ENCODE results near the gene HDAC5. TPM values are rescaled to one million over a fixed set of nuclear protein-coding genes. Genes with fewer than 3 reads are reported as not detected.
"Not testable (repeated sequence)": the region's sequence is repeated elsewhere in the genome, so short reads cannot be mapped to it uniquely, and the experiment has no call there.

The HDAC5 gene
- 10 to 100 TPM; 12.0 to 28.7 (median 20.3) TPM for polyA plus RNA-seq

GRCh38 chr17:44123356-44124117 is at the start of gene HDAC5:
HDAC5 (minus strand) TSS chr17:44123641; CDS start chr17:44117515, 6,126 bp downstream.
- Mint-ChIP-seq H3K4me3 (peak within 1 kb of the TSS; percentile 84 to 96 (median 92)), H3K27ac (peak within 1 kb of the TSS; percentile 87 to 96 (median 92)), H3K4me1 (peaks cover 27 to 32% of the 10 kb centered on the region in 2 donors), H3K27me3 (ENCODE audit: low read depth in 3 of 3) (peaks cover 5 to 17% (median 9%) of the 10 kb centered on the region in 3 donors), H3K36me3 (no peaks in the 10 kb centered on the region), H3K9me3 (no peaks in the 10 kb centered on the region)
- DNase-seq = peak; percentile 90 to 92 (median 92)

GRCh38 chr17:44171931-44172455 is 48.6 kb upstream of the HDAC5 start:
- H3K4me1 Mint-ChIP-seq = peaks cover 3 to 10% of the 10 kb centered on the region in 2 donors
- no peak for DNase-seq
- H3K36me3 Mint-ChIP-seq = peaks cover 0 to 4% (median 0%) of the 10 kb centered on the region in 3 donors
- peak overlapping the region in 2 of 6 donors; percentile 41 to 53 for H3K27ac Mint-ChIP-seq
- H3K27me3 Mint-ChIP-seq (ENCODE audit: low read depth in 3 of 3) = peaks cover 2% of the 10 kb centered on the region in 3 donors
- no peak overlapping the region for H3K4me3 Mint-ChIP-seq
- no peaks in the 10 kb centered on the region for H3K9me3 Mint-ChIP-seq

- H3K27ac Mint-ChIP-seq = peak within 1 kb of the TSS in 2 of 6 donors; percentile 35 to 51
These were observed 47.2 kb upstream of the HDAC5 start, which contains the start of gene ASB16 for GRCh38 chr17:44170499-44171201. ASB16 (plus strand) TSS chr17:44170704; CDS start chr17:44170790, 86 bp downstream.

GRCh38 chr17:44170135-44170498 is 46.7 kb upstream of the HDAC5 start:
- Mint-ChIP-seq H3K9me3 (no peaks in the 10 kb centered on the region), H3K36me3 (no peaks in the 10 kb centered on the region), H3K4me1 (peaks cover 3 to 10% of the 10 kb centered on the region in 2 donors), H3K27me3 (ENCODE audit: low read depth in 3 of 3) (peaks cover 2 to 4% (median 2%) of the 10 kb centered on the region in 3 donors), H3K4me3 (no peak overlapping the region), H3K27ac (peak overlapping the region in 2 of 6 donors; percentile 35 to 51)
- no peak for DNase-seq

More at GRCh38 chr17:44170499-44171201, 47.2 kb upstream of the HDAC5 start, which contains the start of gene ASB16:
- peaks cover 3 to 10% of the 10 kb centered on the region in 2 donors for H3K4me1 Mint-ChIP-seq
- peaks cover 2 to 4% (median 2%) of the 10 kb centered on the region in 3 donors for H3K27me3 Mint-ChIP-seq (ENCODE audit: low read depth in 3 of 3)
- no peaks in the 10 kb centered on the region for H3K9me3 Mint-ChIP-seq
- peaks cover 0 to 2% (median 0%) of the 10 kb centered on the region in 3 donors for H3K36me3 Mint-ChIP-seq
- no peak for DNase-seq
- no peak within 1 kb of the TSS for H3K4me3 Mint-ChIP-seq

- Mint-ChIP-seq H3K36me3 (no peaks in the 10 kb centered on the region), H3K4me3 (no peak overlapping the region), H3K4me1 (peaks cover 3 to 10% of the 10 kb centered on the region in 2 donors), H3K9me3 (no peaks in the 10 kb centered on the region), H3K27me3 (ENCODE audit: low read depth in 3 of 3) (peaks cover 2 to 4% (median 2%) of the 10 kb centered on the region in 3 donors), H3K27ac (no peak overlapping the region)
- DNase-seq = no peak
These were observed 43.9 kb upstream of the HDAC5 start for GRCh38 chr17:44167181-44167861.

GRCh38 chr17:44164476-44164875 is 41.0 kb upstream of the HDAC5 start:
- Mint-ChIP-seq H3K9me3 (no peaks in the 10 kb centered on the region), H3K4me3 (no peak overlapping the region), H3K36me3 (no peaks in the 10 kb centered on the region), H3K27me3 (ENCODE audit: low read depth in 3 of 3) (peaks cover 0 to 4% (median 2%) of the 10 kb centered on the region in 3 donors), H3K27ac (no peak overlapping the region), H3K4me1 (peaks cover 3 to 10% of the 10 kb centered on the region in 2 donors)
- DNase-seq = no peak

GRCh38 chr17:44159519-44160210 is 36.2 kb upstream of the HDAC5 start:
- no peak for DNase-seq
- Mint-ChIP-seq H3K27ac (no peak overlapping the region), H3K9me3 (no peaks in the 10 kb centered on the region)

GRCh38 chr17:44155488-44155887 is 32.0 kb upstream of the HDAC5 start:
- Mint-ChIP-seq H3K4me3 (no peak overlapping the region), H3K36me3 (no peaks in the 10 kb centered on the region), H3K4me1 (no peaks in the 10 kb centered on the region), H3K27ac (peak overlapping the region in 1 of 6 donors; percentile 30), H3K9me3 (no peaks in the 10 kb centered on the region), H3K27me3 (ENCODE audit: low read depth in 3 of 3) (peaks cover 0 to 2% (median 0%) of the 10 kb centered on the region in 3 donors)
- DNase-seq = no peak

More at GRCh38 chr17:44159519-44160210, 36.2 kb upstream of the HDAC5 start:
- no peaks in the 10 kb centered on the region for H3K4me1 Mint-ChIP-seq
- H3K4me3 Mint-ChIP-seq = no peak overlapping the region
- H3K36me3 Mint-ChIP-seq = no peaks in the 10 kb centered on the region
- no peaks in the 10 kb centered on the region for H3K27me3 Mint-ChIP-seq (ENCODE audit: low read depth in 3 of 3)

- no peaks in the 10 kb centered on the region for H3K9me3 Mint-ChIP-seq
- no peaks in the 10 kb centered on the region for H3K4me1 Mint-ChIP-seq
- no peak for DNase-seq
- H3K36me3 Mint-ChIP-seq = no peaks in the 10 kb centered on the region
- no peak overlapping the region for H3K27ac Mint-ChIP-seq
- H3K4me3 Mint-ChIP-seq = no peak overlapping the region
- peaks cover 0 to 2% (median 0%) of the 10 kb centered on the region in 3 donors for H3K27me3 Mint-ChIP-seq (ENCODE audit: low read depth in 3 of 3)
These were observed 29.4 kb upstream of the HDAC5 start for GRCh38 chr17:44152875-44153274.

- Mint-ChIP-seq H3K27me3 (ENCODE audit: low read depth in 3 of 3) (peaks cover 0 to 2% (median under 1%) of the 10 kb centered on the region in 3 donors), H3K27ac (peak overlapping the region in 1 of 6 donors; percentile 79), H3K9me3 (no peaks in the 10 kb centered on the region), H3K36me3 (no peaks in the 10 kb centered on the region), H3K4me3 (no peak overlapping the region), H3K4me1 (no peaks in the 10 kb centered on the region)
- no peak for DNase-seq
These were observed 26.4 kb upstream of the HDAC5 start for GRCh38 chr17:44149750-44150329.

- DNase-seq; H3K4me1 Mint-ChIP-seq; H3K27me3 Mint-ChIP-seq (ENCODE audit: low read depth in 3 of 3); H3K9me3 Mint-ChIP-seq; H3K27ac Mint-ChIP-seq; H3K36me3 Mint-ChIP-seq; H3K4me3 Mint-ChIP-seq: not testable (repeated sequence)
These were observed 25.6 kb upstream of the HDAC5 start for GRCh38 chr17:44149066-44149465.

GRCh38 chr17:44147812-44148211 is 24.4 kb upstream of the HDAC5 start:
- H3K36me3 Mint-ChIP-seq = no peaks in the 10 kb centered on the region
- H3K4me1 Mint-ChIP-seq = no peaks in the 10 kb centered on the region
- H3K4me3 Mint-ChIP-seq = no peak overlapping the region
- DNase-seq = no peak
- H3K27me3 Mint-ChIP-seq (ENCODE audit: low read depth in 3 of 3) = peaks cover 0 to 4% (median 2%) of the 10 kb centered on the region in 3 donors
- no peaks in the 10 kb centered on the region for H3K9me3 Mint-ChIP-seq
- H3K27ac Mint-ChIP-seq = no peak overlapping the region

Measured in immature natural killer cell (primary cell).